GM12865 (cell line): ENCODE measurements around the gene GALK2.
A peak's percentile ranks its signal among the peaks of the same experiment; 100 is the strongest.

Experiments used
- DNase-seq: peaks from one replicate; pipeline ENCODE4 v3.0.0; 2010; ENCODE audit warnings: low read depth
- H3K4me3 ChIP-seq: 2 replicates; pipeline ENCODE4 v1.5.1; 2011; ENCODE audit warnings: mild to moderate bottlenecking, low read depth, low read length, control low read depth
- CTCF ChIP-seq: IDR thresholded peaks from 2 replicates; pipeline ENCODE4 v1.5.1; 2011; ENCODE audit warnings: low read length, control low read depth, low read depth, inconsistent platforms; ENCODE audit not compliant: insufficient read depth; ENCODE audit errors: missing control alignments

The GALK2 gene

GRCh38 chr15:49169880-49170597 lies at the start of gene GALK2:
Gene GALK2 (plus strand): TSS chr15:49170247. CDS start chr15:49170323, 76 bp downstream.
- DNase-seq = peak; percentile 94
- no peak for TF ChIP-seq CTCF
- peak within 1 kb of the TSS; percentile 78 for H3K4me3 ChIP-seq

GRCh38 chr15:49120832-49121231 lies 49.2 kb upstream of the GALK2 start:
- no peak overlapping the region for H3K4me3 ChIP-seq
- TF ChIP-seq CTCF = no peak
- no peak for DNase-seq

- no peak for DNase-seq
- H3K4me3 ChIP-seq = no peak overlapping the region
- no peak for TF ChIP-seq CTCF
Observed at GRCh38 chr15:49121901-49122300, 48.1 kb upstream of the GALK2 start.

- TF ChIP-seq CTCF = no peak
- H3K4me3 ChIP-seq = no peak overlapping the region
- no peak for DNase-seq
Observed at GRCh38 chr15:49122541-49123062, 47.4 kb upstream of the GALK2 start.

- no peak for DNase-seq
- H3K4me3 ChIP-seq = no peak overlapping the region
- TF ChIP-seq CTCF = no peak
Observed at GRCh38 chr15:49124371-49124770, 45.7 kb upstream of the GALK2 start.

GRCh38 chr15:49131403-49131802 lies 38.6 kb upstream of the GALK2 start:
- no peak overlapping the region for H3K4me3 ChIP-seq
- DNase-seq = no peak
- TF ChIP-seq CTCF = no peak
